Fibroblast of lung (primary cell): ENCODE data around the gene WDR27.

Source experiments
- CTCF ChIP-seq, 2 donors: IDR thresholded peaks in 1 of 2; conservative IDR thresholded peaks in 1 of 2; 1 replicate in 1 of 2; 2 replicates in 1 of 2; pipeline ENCODE4 v1.5.1; 2011 to 2012; ENCODE audit warnings: low read length in 2 of 2, control low read depth in 1 of 2, inconsistent platforms in 1 of 2, low read depth in 1 of 2, mild to moderate bottlenecking in 1 of 2
- EZH2 ChIP-seq: IDR thresholded peaks from 2 replicates; pipeline ENCODE4 v1.5.1; 2012; ENCODE audit warnings: low read length, control low read depth, mild to moderate bottlenecking; ENCODE audit errors: missing control alignments

- TF ChIP-seq CTCF (conservative IDR thresholded peaks at IDR 0.05 in 1 of 2, IDR thresholded peaks at IDR 0.05 in 1 of 2; ENCODE audit: low read depth in 1 of 2, low read length in 2 of 2) (no peak), EZH2 (no peak)
These were observed 37.6 kb downstream of the WDR27 start for GRCh38 chr6:169664227-169664626.
